ENCODE data around the gene ARMH4. TPM values are rescaled to one million over a fixed set of nuclear protein-coding genes. Genes with fewer than 3 reads are reported as not detected.

Gene ARMH4
- polyA plus RNA-seq, 3 donors, result 0.07 TPM; not detected in 2

DNA sequence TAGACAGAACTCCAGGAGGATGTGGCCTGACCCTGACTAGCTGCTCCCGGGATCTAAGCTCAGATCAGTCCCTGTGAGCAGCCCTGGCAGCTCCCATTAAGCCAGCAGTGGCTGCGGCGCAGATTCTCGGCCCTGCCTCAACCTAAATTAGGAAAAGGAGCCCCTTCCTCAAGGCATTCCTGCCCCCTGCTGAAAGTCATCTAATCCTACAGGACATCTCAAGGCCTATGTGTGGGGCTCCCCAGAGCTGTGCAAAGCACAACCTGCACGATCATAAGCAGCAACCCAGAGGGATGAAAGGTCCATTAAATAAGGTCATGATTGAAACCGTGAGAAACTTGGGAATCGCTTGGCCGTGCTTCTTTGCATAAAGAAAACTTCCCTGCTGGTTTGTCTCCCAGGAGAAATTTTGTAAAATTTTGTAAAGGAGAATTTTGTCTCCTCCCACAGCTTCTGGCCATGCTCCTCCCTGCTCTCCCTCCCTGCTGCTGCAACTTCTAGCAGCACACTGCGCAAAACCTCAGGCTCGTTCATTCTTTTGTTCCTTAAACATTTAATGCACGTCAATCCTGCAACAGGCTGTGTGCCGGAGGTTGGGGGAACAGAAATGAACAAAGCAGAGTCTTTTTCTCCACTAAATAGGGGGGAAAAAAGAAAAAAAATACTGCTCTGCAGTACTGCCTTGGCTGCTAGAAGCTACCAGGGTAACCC lies 189.5 kb downstream of the ARMH4 start:
- Mint-ChIP-seq H3K4me3 (no peak overlapping the region), H3K27me3 (ENCODE audit: low read depth in 3 of 3) (peaks cover 2 to 9% (median 6%) of the 10 kb centered on the region in 3 donors), H3K27ac (no peak overlapping the region), H3K4me1 (no peaks in the 10 kb centered on the region), H3K9me3 (peaks cover 0 to 2% (median 0%) of the 10 kb centered on the region in 7 donors), H3K36me3 (no peaks in the 10 kb centered on the region)
- Histone ChIP-seq H3K27me3 (ENCODE audit: control insufficient read depth in 2 of 2, insufficient read depth in 2 of 2, low read length in 2 of 2) (no peaks in the 10 kb centered on the region), H3K9me3 (replicated peaks in 1 of 2; ENCODE audit: control insufficient read depth in 1 of 2, insufficient read depth in 1 of 2, low read length in 2 of 2) (no peaks in the 10 kb centered on the region), H2AFZ (ENCODE audit: insufficient read depth, low read depth, low read length, poor library complexity, severe bottlenecking) (no peak overlapping the region), H3K27ac (ENCODE audit: low read depth in 1 of 2, low read length in 2 of 2) (no peak overlapping the region), H3K9ac (ENCODE audit: insufficient read depth, low read length, poor library complexity, severe bottlenecking) (no peak overlapping the region), H3K4me3 (replicated peaks in 1 of 3; ENCODE audit: low read depth in 2 of 3, low read length in 3 of 3) (no peak overlapping the region), H3K4me2 (replicated peaks; ENCODE audit: extremely low read depth, low read length, poor library complexity, severe bottlenecking) (no peak overlapping the region), H4K20me1 (ENCODE audit: insufficient read depth, low read length) (no peaks in the 10 kb centered on the region), H3K79me2 (ENCODE audit: insufficient read depth, low read length) (no peaks in the 10 kb centered on the region), H3K4me1 (ENCODE audit: control insufficient read depth in 1 of 2, insufficient read depth in 2 of 2, low read length in 2 of 2) (no peaks in the 10 kb centered on the region), H3K36me3 (replicated peaks in 1 of 2; ENCODE audit: control insufficient read depth in 1 of 2, insufficient read depth in 2 of 2, low read length in 2 of 2) (no peaks in the 10 kb centered on the region)
- TF ChIP-seq, protein P1, sequence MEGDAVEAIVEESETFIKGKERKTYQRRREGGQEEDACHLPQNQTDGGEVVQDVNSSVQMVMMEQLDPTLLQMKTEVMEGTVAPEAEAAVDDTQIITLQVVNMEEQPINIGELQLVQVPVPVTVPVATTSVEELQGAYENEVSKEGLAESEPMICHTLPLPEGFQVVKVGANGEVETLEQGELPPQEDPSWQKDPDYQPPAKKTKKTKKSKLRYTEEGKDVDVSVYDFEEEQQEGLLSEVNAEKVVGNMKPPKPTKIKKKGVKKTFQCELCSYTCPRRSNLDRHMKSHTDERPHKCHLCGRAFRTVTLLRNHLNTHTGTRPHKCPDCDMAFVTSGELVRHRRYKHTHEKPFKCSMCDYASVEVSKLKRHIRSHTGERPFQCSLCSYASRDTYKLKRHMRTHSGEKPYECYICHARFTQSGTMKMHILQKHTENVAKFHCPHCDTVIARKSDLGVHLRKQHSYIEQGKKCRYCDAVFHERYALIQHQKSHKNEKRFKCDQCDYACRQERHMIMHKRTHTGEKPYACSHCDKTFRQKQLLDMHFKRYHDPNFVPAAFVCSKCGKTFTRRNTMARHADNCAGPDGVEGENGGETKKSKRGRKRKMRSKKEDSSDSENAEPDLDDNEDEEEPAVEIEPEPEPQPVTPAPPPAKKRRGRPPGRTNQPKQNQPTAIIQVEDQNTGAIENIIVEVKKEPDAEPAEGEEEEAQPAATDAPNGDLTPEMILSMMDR (IDR thresholded peaks at IDR 0.05), result no peak
- 37% methylated on average over 4 of the region's 12 CpGs for WGBS (ENCODE audit: insufficient coverage)
- no peak for DNase-seq
- intact Hi-C loops (cut with micrococcal nuclease), result no loop called here

DNA sequence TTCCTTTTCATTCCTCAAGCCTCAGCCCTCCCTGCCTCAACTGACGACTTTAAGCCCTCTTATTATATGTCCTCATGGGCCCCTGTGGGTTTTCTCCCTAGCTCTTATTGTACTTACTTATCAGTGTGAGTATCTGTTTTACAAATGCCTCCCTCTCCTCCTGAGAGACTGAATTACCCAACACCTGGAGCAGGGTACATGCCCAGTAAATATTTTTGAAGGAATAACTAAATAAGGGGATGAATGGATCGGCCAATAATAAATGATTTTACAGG lies 190.3 kb downstream of the ARMH4 start:
- Histone ChIP-seq H3K27me3 (ENCODE audit: control insufficient read depth in 2 of 2, insufficient read depth in 2 of 2, low read length in 2 of 2) (no peaks in the 10 kb centered on the region), H3K9me3 (replicated peaks in 1 of 2; ENCODE audit: control insufficient read depth in 1 of 2, insufficient read depth in 1 of 2, low read length in 2 of 2) (no peaks in the 10 kb centered on the region), H4K20me1 (ENCODE audit: insufficient read depth, low read length) (no peaks in the 10 kb centered on the region), H3K79me2 (ENCODE audit: insufficient read depth, low read length) (no peaks in the 10 kb centered on the region), H3K4me1 (ENCODE audit: control insufficient read depth in 1 of 2, insufficient read depth in 2 of 2, low read length in 2 of 2) (no peaks in the 10 kb centered on the region), H3K4me3 (replicated peaks in 1 of 3; ENCODE audit: low read depth in 2 of 3, low read length in 3 of 3) (no peak overlapping the region), H2AFZ (ENCODE audit: insufficient read depth, low read depth, low read length, poor library complexity, severe bottlenecking) (no peak overlapping the region), H3K4me2 (replicated peaks; ENCODE audit: extremely low read depth, low read length, poor library complexity, severe bottlenecking) (no peak overlapping the region), H3K36me3 (replicated peaks in 1 of 2; ENCODE audit: control insufficient read depth in 1 of 2, insufficient read depth in 2 of 2, low read length in 2 of 2) (no peaks in the 10 kb centered on the region), H3K27ac (ENCODE audit: low read depth in 1 of 2, low read length in 2 of 2) (no peak overlapping the region), H3K9ac (ENCODE audit: insufficient read depth, low read length, poor library complexity, severe bottlenecking) (no peak overlapping the region)
- Mint-ChIP-seq H3K4me1 (no peaks in the 10 kb centered on the region), H3K9me3 (peaks cover 0 to 4% (median 0%) of the 10 kb centered on the region in 7 donors), H3K36me3 (no peaks in the 10 kb centered on the region), H3K4me3 (no peak overlapping the region), H3K27ac (no peak overlapping the region), H3K27me3 (ENCODE audit: low read depth in 3 of 3) (peaks cover 2 to 9% (median 6%) of the 10 kb centered on the region in 3 donors)
- WGBS (ENCODE audit: insufficient coverage), result no CpG with 5 or more reads among the region's 2 CpGs
- intact Hi-C loops (cut with micrococcal nuclease), result no loop called here
- no peak for DNase-seq
- TF ChIP-seq, protein P1 (IDR thresholded peaks at IDR 0.05), result no peak

Measured in CD14-positive monocyte (primary cell).